NCI-H82 treated with DMSO at 0.1 percent for 48 hours (cell line): ENCODE measurements around the gene DUSP1.
"Not testable (repeated sequence)": the region's sequence is repeated elsewhere in the genome, so short reads cannot be mapped to it uniquely, and the experiment has no call there.

ENCODE experiments used
- DNase-seq: peaks from one replicate; lab custom pipeline; 2025; ENCODE audit not compliant: unreplicated experiment; lab: John Stamatoyannopoulos, UW

The DUSP1 gene

DNA sequence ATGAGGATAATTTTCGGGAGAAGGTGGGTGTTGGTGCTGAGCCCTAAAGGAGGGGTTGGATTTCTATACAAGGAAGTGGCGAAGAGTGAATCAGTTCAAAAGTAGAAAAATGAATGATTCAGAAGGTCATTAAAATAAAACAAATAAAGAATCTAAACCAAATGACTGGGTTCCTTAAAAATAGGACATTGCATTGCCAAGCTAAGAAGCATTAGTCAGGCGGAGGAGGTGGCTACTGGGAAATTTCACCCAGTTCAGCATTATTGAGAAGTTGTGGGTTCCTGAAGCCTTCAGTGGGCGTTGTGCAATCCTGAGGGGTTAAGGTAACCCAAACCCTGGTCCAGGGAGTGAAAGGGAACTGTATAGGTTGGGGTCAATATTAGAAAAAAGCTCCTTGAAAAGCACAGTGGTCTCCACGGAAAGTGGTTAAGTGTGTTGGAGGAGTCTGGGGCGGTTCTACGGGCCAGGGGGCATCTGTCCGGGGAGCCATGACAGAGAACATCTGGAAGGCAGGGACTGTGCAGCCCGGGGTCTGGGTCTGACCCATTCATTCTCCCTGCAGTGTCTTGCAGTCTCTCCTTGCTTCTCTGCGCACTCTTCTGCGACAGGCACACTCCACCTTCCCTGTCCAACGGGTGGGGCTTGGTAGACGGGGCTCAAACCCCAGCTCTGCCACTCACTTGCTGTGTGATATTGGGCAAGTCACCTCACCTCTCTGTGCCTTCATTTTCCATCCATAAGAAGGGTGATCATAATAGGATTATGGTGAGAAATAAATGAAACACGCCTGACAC, 27.6 kb upstream of the DUSP1 start:
- DNase-seq = no peak

- no peak for DNase-seq
Observed at GRCh38 chr5:172797771-172798191, 26.8 kb upstream of the DUSP1 start.

GRCh38 chr5:172796306-172796705, 25.3 kb upstream of the DUSP1 start:
- no peak for DNase-seq

GRCh38 chr5:172795318-172795977, 24.5 kb upstream of the DUSP1 start:
- DNase-seq = no peak

- DNase-seq = no peak
Observed at GRCh38 chr5:172793577-172794488, 22.8 kb upstream of the DUSP1 start.

GRCh38 chr5:172792701-172793570, 21.9 kb upstream of the DUSP1 start:
- DNase-seq = no peak

GRCh38 chr5:172791726-172792445, 20.9 kb upstream of the DUSP1 start:
- no peak for DNase-seq

GRCh38 chr5:172791286-172791685, 20.3 kb upstream of the DUSP1 start:
- DNase-seq = no peak

- DNase-seq = no peak
Observed at GRCh38 chr5:172790496-172790889, 19.5 kb upstream of the DUSP1 start.

- DNase-seq = no peak
Observed at GRCh38 chr5:172789687-172790495, 18.9 kb upstream of the DUSP1 start.

DNA sequence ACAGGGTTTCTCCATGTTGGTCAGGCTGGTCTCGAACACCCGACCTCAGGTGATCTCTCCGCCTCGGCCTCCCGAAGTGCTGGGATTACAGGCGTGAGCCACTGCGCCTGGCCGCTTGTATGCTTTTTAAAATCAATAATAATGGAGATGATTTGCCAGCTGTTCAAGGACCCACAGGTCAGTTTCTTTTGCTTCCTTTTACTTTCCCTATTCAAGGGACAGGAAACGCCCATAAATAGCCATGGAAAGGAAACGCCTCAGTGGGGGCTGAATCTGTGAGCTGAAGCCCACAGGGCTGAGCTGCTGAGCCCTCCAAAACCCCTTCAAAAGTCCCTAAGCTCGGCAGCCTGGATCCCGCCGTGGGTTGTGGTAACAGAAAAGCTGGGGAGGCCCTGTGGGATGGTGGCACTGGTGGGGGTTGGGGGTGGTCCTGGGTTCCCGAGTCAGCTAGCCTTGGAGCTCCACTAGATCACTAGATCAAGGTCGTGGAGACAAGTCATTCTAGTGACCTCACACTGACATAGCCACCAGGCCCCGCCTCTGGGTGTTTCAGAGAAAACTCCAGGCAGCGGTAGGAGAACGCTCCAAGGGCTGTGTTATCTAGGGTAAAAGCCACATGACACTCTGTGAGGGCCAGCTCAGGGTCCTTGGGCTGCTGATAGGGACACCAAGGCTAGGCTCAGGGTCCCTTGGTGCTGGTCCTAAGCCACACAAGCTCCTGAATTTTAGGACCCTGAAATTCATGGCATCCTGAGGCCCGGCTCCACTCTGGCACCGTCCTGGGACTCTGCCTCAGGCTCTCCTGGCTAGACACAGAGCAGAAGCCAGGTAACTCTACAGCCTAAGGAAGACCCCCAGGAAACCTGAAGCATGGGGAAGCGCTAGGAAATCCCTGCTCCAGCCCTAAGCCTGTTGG, 18.0 kb upstream of the DUSP1 start:
- no peak for DNase-seq

- DNase-seq = not testable (repeated sequence)
Observed at GRCh38 chr5:172787538-172787937, 16.5 kb upstream of the DUSP1 start.

DNA sequence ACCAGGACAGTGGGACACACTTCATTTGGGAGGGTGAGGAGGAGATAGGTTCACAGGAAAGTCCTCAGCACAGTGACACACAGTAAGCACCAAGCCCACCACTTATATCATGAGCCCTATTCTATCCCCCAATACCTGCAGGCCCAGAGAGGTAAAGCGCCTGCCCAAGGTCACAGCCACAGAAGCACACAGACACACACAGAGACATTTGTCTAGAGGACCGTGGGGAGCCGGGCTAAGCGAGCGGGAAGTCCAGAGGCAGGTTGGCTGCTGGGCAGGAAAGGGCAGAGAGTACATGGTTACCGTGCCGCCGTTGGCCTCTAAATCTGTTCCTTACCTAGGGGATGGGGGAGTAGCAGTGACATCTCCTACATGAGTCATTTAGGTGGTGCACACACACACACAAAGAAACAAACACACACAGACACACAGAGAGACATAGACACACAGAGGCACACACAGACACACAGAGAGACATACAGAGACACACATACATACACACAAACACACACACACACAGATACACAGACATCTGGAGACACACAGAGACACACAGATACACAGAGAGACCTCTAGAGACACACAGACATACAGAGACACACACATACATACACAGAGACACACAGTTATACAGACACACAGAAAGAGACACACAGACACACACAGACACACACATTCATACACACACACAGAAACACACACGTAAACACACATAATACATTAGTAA, 15.9 kb upstream of the DUSP1 start:
- no peak for DNase-seq

DNA sequence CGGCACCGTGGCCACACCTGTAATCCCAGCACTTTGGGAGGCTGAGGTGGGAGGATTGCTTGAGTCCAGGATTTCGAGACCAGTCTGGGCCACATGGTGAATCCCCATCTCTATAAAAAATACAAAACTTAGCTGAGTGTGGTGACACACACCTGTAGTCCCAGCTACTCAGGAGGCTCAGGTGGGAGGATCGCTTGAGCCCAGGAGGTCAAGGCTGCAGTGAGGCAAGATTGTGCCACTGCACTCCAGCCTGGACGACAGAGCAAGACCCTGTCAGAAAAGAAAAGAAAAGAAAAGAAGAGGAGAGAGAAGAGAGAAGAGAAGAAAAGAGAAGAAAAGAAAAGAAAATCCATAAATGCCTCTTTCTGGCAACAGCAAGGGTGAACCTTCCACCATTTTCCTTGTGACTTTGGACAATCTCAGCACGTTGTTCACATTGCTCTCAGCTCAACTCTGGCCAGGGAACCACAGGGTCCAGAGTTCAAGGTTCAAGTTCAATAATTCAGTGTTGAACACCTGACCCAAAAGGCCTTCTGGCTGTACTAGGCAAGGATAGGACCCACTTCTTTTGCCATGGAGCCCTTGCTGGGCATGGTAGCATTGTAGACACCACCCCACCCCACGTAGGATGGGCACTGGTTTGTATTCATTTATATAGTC, 14.6 kb upstream of the DUSP1 start:
- no peak for DNase-seq

GRCh38 chr5:172784162-172784561, 13.2 kb upstream of the DUSP1 start:
- not testable (repeated sequence) for DNase-seq

GRCh38 chr5:172783319-172783718, 12.3 kb upstream of the DUSP1 start:
- DNase-seq = not testable (repeated sequence)
